ENCODE data around the gene HMGCL. TPM values are rescaled to one million over a fixed set of nuclear protein-coding genes. Genes with fewer than 3 reads are reported as not detected.
"Not testable (repeated sequence)": the region's sequence is repeated elsewhere in the genome, so short reads cannot be mapped to it uniquely, and the experiment has no call there.

The HMGCL gene
- total and polyA plus RNA-seq, 5 donors: 20.1 to 31.9 (median 21.9) TPM

DNA sequence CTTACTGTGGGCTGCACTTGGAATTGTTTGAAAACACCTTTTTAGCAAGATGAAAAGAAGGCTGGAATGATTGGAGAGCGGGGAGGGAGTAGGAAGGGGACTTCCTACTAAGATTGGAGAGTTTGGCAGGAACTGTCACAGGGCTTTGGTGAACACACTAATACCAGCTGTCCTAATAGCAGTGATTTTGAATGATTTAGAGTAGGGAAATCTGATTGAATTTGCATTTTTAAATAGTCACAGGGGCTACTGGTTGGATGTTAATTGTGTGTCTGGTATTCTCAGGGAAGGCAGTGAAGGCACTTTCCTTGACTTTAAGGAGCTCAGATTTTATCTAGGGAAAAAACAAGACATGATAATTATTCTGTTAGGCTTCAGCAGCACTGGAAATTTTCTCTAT is 2.5 kb upstream of the HMGCL start:
- intact Hi-C loops (cut with DNase I): loop anchor here in 1 of 4 donors (5.0 kb wide), 1 partner anchor 40 kb away; the partner anchor contains the start of gene FUCA1
- ATAC-seq (no peak), DNase-seq (no peak)
- H3K27me3 ChIP-seq (ENCODE audit: control insufficient read depth, insufficient read depth): no peaks in the 10 kb centered on the region
- H3K4me1 ChIP-seq (ENCODE audit: control insufficient read depth, insufficient read depth, low read length): no peaks in the 10 kb centered on the region
- 65% methylated on average over 1 of the region's 1 CpG for WGBS
- H3K4me3 ChIP-seq (ENCODE audit: low read length): no peak overlapping the region
- no peaks in the 10 kb centered on the region for H3K9me3 ChIP-seq (ENCODE audit: control insufficient read depth, low read length)
- H3K27ac ChIP-seq (ENCODE audit: low read length): no peak overlapping the region

DNA sequence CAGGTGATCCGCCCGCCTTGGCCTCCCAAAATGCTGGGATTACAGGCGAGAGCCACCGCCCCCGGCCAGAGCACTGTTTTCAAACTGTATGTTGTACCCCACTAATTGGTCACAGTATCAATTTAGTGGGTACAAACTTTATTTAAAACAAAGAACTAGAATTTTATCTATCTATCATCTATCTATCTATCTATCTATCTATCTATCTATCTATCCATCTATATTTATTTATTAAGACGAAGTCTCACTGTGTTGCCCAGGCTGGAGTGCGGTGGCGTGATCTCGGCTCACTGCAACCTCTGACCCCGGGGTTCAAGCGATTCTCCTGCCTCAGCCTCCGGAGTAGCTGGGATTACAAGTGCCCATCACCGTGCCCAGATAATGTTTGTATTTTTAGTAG is 1.4 kb upstream of the HMGCL start:
- H3K4me3 ChIP-seq (ENCODE audit: low read length); H3K27me3 ChIP-seq (ENCODE audit: control insufficient read depth, insufficient read depth); H3K27ac ChIP-seq (ENCODE audit: low read length); H3K9me3 ChIP-seq (ENCODE audit: control insufficient read depth, low read length); H3K4me1 ChIP-seq (ENCODE audit: control insufficient read depth, insufficient read depth, low read length); DNase-seq; ATAC-seq: not testable (repeated sequence)
- intact Hi-C loops (cut with DNase I): loop anchor here in 1 of 4 donors (5.0 kb wide), 1 partner anchor 41 kb away; the partner anchor contains the start of gene FUCA1
- 97% methylated on average over 13 of the region's 13 CpGs for WGBS

DNA sequence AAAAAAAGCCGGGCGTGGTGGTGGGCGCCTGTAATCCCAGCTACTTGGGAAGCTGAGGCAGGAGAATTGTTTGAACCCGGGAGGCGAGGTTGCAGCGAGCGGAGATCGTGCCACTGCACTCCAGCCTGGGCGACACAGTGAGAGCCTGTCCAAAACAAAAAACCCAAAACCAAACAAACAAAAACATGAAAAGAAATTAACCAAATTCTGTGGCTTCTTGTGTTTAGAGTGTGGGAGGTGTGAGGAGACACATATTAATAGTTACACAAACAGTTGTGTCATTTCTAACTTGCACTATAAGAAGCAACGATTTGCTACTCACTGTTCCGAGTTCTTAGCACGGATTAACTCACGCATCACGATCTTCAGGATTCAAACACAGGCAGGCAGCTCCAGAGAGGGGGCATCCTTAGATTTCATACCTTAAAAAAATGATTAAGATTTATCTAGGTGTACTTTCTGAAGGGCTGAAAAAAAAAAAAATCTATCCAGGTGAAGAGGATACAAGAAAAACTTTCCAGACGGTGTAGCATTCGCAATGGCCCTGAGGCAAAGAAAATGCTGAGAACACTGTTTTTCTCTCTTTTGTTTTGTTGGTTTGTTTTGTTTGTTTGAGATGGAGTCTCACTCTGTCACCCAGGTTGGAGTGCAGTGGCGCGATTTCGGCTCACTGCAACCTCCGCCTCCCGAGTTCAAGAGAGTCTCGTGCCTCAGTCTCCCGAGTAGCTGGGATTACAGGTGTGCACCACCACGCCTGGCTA is 713 bp upstream of the HMGCL start:
- WGBS: 67% methylated on average over 24 of the region's 24 CpGs
- intact Hi-C loops (cut with DNase I): loop anchor here in 1 of 4 donors (5.0 kb wide), 1 partner anchor 41 kb away; the partner anchor contains the start of gene FUCA1
- H3K4me1 ChIP-seq (ENCODE audit: control insufficient read depth, insufficient read depth, low read length): no peaks in the 10 kb centered on the region

DNA sequence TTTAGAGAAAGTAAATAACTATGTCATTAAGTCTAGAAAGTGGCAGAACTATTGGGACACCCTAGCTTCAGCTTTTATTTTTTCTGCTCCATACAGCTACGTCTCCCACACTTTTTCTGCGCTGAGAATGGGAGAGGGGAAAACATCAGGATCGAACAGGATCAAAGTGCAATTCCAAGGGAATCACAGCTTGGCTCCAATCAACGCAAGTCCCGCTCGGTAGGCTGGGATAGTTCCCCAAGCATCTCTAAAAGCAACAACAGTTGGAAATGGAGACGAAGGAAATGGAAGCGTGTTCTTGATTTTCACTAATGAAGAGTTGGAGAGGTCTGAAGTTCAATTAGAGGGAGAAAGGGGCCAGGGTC is 536 bp downstream of the HMGCL start:
- H3K4me3 ChIP-seq (ENCODE audit: low read length): peak overlapping the region; percentile 85
- intact Hi-C loops (cut with DNase I): loop anchor here in 1 of 4 donors (5.0 kb wide), 1 partner anchor 43 kb away; the partner anchor contains the start of gene FUCA1
- H3K27me3 ChIP-seq (ENCODE audit: control insufficient read depth, insufficient read depth): no peaks in the 10 kb centered on the region
- 2% methylated on average over 8 of the region's 8 CpGs for WGBS
- DNase-seq (no peak), ATAC-seq (no peak)
- no peaks in the 10 kb centered on the region for H3K4me1 ChIP-seq (ENCODE audit: control insufficient read depth, insufficient read depth, low read length)
- H3K27ac ChIP-seq (ENCODE audit: low read length): peak overlapping the region; percentile 85
- no peaks in the 10 kb centered on the region for H3K9me3 ChIP-seq (ENCODE audit: control insufficient read depth, low read length)

More for the DNA sequence above, 713 bp upstream of the HMGCL start:
- H3K9me3 ChIP-seq (ENCODE audit: control insufficient read depth, low read length): no peaks in the 10 kb centered on the region
- DNase-seq (no peak), ATAC-seq (no peak)
- H3K4me3 ChIP-seq (ENCODE audit: low read length): peak overlapping the region; percentile 85
- H3K27ac ChIP-seq (ENCODE audit: low read length): no peak overlapping the region
- H3K27me3 ChIP-seq (ENCODE audit: control insufficient read depth, insufficient read depth): no peaks in the 10 kb centered on the region

DNA sequence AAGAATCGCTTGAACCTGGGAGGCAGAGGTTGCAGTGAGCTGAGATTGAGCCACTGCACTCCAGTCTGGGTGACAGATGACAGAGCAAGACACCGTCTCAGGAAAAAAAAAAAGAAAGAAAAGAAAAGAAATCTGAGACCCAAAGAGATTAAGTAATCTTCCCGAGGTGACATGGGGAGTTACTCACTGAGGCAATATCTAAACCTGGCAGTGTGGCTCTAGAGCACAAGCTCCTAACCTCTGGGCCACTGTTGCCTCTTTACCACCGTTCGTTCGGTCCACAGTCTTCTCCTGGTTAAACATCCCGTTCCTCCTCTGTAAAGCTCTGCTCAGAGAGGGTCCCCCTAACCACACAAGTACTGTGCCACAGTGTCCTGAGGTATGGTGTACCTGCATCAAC is 1.5 kb downstream of the HMGCL start:
- no peaks in the 10 kb centered on the region for H3K4me1 ChIP-seq (ENCODE audit: control insufficient read depth, insufficient read depth, low read length)
- intact Hi-C loops (cut with DNase I): no loop called here
- no peak for ATAC-seq
- no peaks in the 10 kb centered on the region for H3K27me3 ChIP-seq (ENCODE audit: control insufficient read depth, insufficient read depth)
- 79% methylated on average over 7 of the region's 7 CpGs for WGBS
- no peak for DNase-seq
- H3K9me3 ChIP-seq (ENCODE audit: control insufficient read depth, low read length): no peaks in the 10 kb centered on the region
- no peak overlapping the region for H3K4me3 ChIP-seq (ENCODE audit: low read length)
- H3K27ac ChIP-seq (ENCODE audit: low read length): no peak overlapping the region

DNA sequence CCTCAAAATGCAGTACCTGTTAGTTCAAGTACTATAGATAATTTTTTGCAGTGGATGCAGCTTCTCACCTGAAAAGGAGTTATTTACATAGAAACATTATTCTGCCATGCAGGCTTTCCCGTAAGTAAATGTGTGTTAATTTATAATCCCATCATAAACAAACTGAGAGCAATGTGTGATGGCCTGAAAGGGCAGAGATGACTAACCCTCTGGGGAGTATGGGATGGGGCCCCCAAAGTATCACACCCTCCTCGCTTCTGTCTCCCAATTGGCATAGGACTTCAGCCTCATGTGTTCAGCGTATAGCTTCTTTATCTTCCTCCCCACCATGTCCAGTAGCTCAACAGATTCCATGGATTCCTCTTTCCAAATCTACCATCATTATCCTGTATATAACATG is 7.6 kb downstream of the HMGCL start:
- no peaks in the 10 kb centered on the region for H3K27me3 ChIP-seq (ENCODE audit: control insufficient read depth, insufficient read depth)
- intact Hi-C loops (cut with DNase I): no loop called here
- ATAC-seq: no peak

DNA sequence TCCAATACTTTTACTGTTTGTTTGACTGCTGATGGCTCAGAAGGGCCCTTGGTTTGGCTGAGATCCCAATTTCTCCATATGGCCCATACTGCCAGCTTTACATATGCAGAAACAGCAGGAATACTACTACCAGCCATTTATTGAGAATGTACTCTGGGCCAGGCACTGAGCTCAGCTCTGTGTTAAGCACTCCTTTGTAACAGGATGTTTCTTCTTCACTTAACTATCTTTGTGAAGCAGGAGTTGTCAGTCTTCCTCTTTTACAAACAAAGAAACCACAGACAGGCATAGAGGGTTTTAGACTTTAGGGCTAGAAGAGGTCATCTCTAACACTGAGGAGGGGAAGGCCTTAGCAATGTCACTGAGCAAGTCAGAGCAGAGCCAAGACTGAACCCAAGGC is 8.3 kb downstream of the HMGCL start:
- no peaks in the 10 kb centered on the region for H3K9me3 ChIP-seq (ENCODE audit: control insufficient read depth, low read length)
- ATAC-seq: no peak
- intact Hi-C loops (cut with DNase I): no loop called here
- DNase-seq: no peak
- H3K4me3 ChIP-seq (ENCODE audit: low read length): no peak overlapping the region
- H3K27ac ChIP-seq (ENCODE audit: low read length): no peak overlapping the region
- no peaks in the 10 kb centered on the region for H3K27me3 ChIP-seq (ENCODE audit: control insufficient read depth, insufficient read depth)
- H3K4me1 ChIP-seq (ENCODE audit: control insufficient read depth, insufficient read depth, low read length): no peaks in the 10 kb centered on the region

More for the DNA sequence above, 7.6 kb downstream of the HMGCL start:
- H3K4me3 ChIP-seq (ENCODE audit: low read length): no peak overlapping the region
- H3K4me1 ChIP-seq (ENCODE audit: control insufficient read depth, insufficient read depth, low read length): no peaks in the 10 kb centered on the region
- 92% methylated on average over 3 of the region's 3 CpGs for WGBS
- H3K9me3 ChIP-seq (ENCODE audit: control insufficient read depth, low read length): no peaks in the 10 kb centered on the region
- no peak for DNase-seq
- H3K27ac ChIP-seq (ENCODE audit: low read length): no peak overlapping the region

DNA sequence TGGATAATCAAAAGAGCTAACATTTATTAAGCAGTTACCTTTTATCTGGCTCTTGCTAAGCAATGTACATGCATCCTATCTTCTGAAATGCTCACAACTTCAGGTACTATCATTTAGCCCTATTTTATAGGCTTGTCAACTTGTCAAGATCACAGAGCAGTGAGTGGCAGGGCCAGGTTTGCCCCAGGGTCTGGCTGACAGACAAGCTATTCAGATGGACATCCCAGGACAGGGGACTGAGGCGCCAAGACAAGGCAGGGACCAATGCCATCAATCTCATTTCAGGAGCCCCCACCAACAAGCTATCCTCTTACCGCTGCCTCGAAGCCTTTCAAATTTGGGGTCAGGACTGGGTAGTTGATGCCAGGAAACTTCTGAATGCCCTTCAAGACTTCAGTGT is 8.9 kb downstream of the HMGCL start:
- intact Hi-C loops (cut with DNase I): no loop called here
- ATAC-seq: no peak
- over 99% methylated on average over 3 of the region's 3 CpGs for WGBS
- Histone ChIP-seq H3K4me3 (ENCODE audit: low read length) (no peak overlapping the region), H3K9me3 (ENCODE audit: control insufficient read depth, low read length) (no peaks in the 10 kb centered on the region), H3K27ac (ENCODE audit: low read length) (no peak overlapping the region), H3K4me1 (ENCODE audit: control insufficient read depth, insufficient read depth, low read length) (no peaks in the 10 kb centered on the region), H3K27me3 (ENCODE audit: control insufficient read depth, insufficient read depth) (no peaks in the 10 kb centered on the region)
- DNase-seq: no peak

DNA sequence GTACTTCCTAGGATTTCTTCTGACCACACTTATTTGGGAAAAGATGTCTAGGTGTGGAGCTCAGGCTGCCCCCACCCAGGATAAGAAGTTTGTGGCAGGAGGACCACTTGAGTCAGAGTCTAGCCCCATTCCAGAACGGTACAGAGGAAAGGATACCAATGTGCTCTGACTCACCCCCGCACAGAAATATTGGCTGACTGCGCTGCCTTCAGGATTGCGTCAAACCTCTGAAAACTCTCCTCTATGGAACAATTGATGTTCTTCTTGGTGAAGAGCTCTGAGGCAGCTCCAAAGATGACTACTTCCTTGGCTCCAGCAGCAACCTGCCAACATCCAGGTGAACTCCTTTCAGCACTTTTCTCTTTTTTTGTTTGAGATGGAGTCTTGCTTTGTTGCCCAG is 11.2 kb downstream of the HMGCL start:
- DNase-seq (no peak), ATAC-seq (no peak)
- Histone ChIP-seq H3K4me3 (ENCODE audit: low read length) (no peak overlapping the region), H3K27me3 (ENCODE audit: control insufficient read depth, insufficient read depth) (no peaks in the 10 kb centered on the region), H3K9me3 (ENCODE audit: control insufficient read depth, low read length) (no peaks in the 10 kb centered on the region), H3K27ac (ENCODE audit: low read length) (no peak overlapping the region), H3K4me1 (ENCODE audit: control insufficient read depth, insufficient read depth, low read length) (no peaks in the 10 kb centered on the region)
- intact Hi-C loops (cut with DNase I): no loop called here
- WGBS: 93% methylated on average over 4 of the region's 4 CpGs

DNA sequence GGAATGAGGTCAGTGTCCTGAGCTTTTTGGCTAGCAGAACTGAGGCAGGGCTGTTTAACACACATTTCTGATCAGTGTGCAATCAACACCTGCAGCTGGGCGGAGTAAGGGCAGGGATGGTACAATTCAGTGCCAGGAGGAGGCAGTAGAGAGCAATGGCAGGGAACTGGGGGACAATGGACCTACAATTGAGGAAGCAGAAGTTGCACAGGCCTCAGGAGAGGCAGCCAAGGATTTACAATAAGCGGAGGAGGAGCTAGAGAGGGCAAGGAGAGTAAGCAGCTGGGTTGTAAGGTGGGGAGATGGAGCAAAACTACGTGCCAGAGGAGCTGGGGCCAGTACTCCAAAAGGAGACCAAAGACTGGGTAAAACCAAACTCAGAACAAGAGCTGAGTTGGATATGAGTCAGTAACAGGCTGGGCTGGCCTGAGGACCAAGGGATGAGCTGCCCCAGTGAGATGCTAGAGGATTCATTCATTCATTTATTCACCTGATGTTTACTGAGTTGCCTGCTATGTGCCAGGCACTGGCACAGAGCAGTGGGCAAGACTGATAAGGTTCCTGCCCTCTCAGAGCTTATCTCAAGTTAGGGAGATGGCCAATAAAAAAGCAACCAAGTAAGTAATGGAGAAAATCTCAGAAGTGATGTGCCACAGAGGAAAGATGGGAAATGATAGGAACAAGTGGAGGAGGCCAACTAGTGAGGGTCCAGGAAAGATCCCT is 14.2 kb downstream of the HMGCL start:
- intact Hi-C loops (cut with DNase I): no loop called here
- no peak overlapping the region for H3K27ac ChIP-seq (ENCODE audit: low read length)
- no peak overlapping the region for H3K4me3 ChIP-seq (ENCODE audit: low read length)
- H3K27me3 ChIP-seq (ENCODE audit: control insufficient read depth, insufficient read depth): no peaks in the 10 kb centered on the region
- WGBS: 64% methylated on average over 3 of the region's 3 CpGs
- peak in 1 of 3 donors; percentile 25 for DNase-seq
- H3K4me1 ChIP-seq (ENCODE audit: control insufficient read depth, insufficient read depth, low read length): no peaks in the 10 kb centered on the region
- no peaks in the 10 kb centered on the region for H3K9me3 ChIP-seq (ENCODE audit: control insufficient read depth, low read length)
- ATAC-seq: peak; percentile 62 to 63

DNA sequence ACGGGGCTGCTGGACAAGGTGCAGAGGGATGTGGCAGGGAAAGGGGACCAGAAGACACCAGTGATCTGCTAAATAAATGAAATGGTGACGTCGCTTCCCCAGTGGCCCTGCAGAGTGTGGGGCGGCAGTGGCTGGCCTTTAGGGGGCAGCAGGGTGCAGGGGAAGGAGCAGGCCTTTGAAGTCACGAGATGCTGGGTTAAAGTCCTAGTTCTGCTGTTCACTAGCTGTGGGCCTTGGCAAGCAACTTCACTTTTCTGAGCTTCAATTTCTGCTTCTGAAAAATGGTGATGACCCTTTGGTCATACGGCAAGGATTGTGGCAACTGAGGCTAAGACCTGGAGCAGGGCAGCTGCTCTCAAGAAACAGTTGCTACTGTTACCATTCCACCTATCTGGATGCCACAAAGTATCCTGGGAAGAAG is 15.5 kb downstream of the HMGCL start:
- intact Hi-C loops (cut with DNase I): loop anchor here in 1 of 4 donors (10.0 kb wide), 1 partner anchor 55 kb away; the partner anchor contains the start of gene FUCA1
- no peaks in the 10 kb centered on the region for H3K4me1 ChIP-seq (ENCODE audit: control insufficient read depth, insufficient read depth, low read length)
- peak; percentile 77 for ATAC-seq
- no peak overlapping the region for H3K27ac ChIP-seq (ENCODE audit: low read length)
- 31% methylated on average over 6 of the region's 6 CpGs for WGBS
- no peak overlapping the region for H3K4me3 ChIP-seq (ENCODE audit: low read length)
- no peaks in the 10 kb centered on the region for H3K27me3 ChIP-seq (ENCODE audit: control insufficient read depth, insufficient read depth)
- DNase-seq: peak; percentile 62 to 88 (median 83)
- H3K9me3 ChIP-seq (ENCODE audit: control insufficient read depth, low read length): no peaks in the 10 kb centered on the region
